HuH-7 (cell line): Measurements from ENCODE around the gene EVC2.
A peak's percentile ranks its signal among the peaks of the same experiment; 100 is the strongest.

Experiments used
- DNase-seq: peaks from one replicate; pipeline ENCODE4 v3.0.0; 2011; ENCODE audit warnings: low spot score

Gene EVC2

DNA sequence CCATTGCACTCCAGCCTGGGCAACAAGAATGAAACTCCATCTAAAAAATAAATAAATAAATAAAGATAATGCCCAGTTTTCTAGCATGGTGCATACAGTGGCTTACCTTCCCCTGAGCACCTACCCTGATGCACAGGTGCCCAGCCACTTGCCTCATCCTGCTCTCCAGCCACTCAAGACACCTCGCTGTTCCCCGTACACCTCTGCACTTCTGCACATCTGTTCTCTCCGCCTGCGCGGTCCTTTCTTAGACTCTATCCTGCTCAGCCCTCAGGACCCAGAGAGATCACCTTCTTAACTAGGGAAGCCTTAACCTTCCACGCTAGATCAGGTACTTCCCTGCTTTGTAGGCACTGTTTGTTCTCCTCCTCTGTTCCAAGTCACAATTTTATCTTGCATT is 5.5 kb upstream of the EVC2 start:
- DNase-seq = no peak

- DNase-seq = no peak
Observed at GRCh38 chr4:5712931-5713330, 4.6 kb upstream of the EVC2 start.

DNA sequence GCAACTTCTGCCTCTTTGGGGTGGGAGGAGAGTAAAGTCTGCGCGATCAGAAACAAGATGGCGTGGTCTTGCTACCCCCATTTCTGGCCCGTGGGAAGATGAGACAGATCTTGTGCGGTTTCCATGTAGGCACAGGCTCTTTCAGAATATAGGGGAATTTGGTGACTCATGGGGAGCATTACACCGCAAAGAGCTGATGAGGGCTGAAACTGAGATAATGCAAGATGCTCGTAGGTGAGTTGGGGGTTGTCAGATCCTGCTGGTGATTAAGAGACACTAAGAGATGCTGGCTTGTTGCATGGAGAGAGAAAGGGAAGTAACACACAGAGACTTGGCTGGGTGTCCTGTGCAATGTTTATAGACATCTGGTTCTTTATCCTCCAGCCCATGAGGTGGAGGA is 4.2 kb upstream of the EVC2 start:
- no peak for DNase-seq

- no peak for DNase-seq
Observed at GRCh38 chr4:5711479-5712184, 3.3 kb upstream of the EVC2 start.

DNA sequence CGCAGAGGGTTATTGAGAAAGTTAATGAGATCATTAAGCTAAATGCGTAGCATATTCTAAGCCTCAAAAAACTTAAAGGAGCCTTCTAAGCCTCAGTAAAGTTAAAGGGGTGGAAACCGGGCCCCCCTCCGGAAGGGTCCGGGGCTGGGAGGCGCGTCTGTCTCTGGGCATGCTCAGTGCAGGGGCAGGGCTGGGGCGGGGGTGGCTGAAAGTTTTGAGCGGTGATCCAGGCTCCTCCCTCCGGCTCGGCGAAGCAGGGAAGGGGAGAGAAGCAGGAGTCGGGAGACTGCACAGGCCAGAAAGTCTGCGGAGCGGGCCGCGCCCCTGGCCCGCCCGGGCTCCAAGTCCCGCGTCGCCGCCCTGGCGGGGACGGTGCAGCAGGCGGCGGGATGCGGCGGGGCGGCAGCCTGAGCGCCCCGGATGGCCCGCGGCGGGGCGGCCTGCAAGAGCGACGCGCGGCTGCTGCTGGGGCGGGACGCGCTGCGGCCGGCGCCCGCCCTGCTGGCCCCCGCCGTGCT is 2.7 kb upstream of the EVC2 start, which contains the start of gene EVC:
EVC (plus strand) TSS at position 241 of the 518 bp plus-strand sequence; CDS start at position 421, 180 bp downstream.
- DNase-seq = peak; percentile 23

- DNase-seq = peak; percentile 31
Observed at GRCh38 chr4:5710065-5710960, 2.0 kb upstream of the EVC2 start.

DNA sequence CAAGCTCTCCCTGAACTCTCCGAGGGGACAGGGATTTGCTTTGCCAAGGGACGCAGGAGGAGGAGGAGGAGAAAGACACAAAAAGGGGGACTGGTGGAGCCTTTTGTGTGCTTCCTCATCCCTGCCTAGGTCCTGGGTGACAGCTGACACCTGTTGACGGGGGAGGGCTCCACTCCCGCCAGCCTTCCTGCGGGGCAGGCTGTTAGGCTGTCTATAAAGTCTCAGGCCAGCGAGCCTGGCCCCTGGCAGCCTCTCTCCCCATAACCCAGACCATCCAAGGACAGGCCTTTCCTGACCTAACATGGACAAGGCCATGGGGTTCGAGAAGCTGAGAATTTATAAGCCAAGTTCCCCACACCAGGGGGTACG is 832 bp upstream of the EVC2 start:
- DNase-seq = no peak

- no peak for DNase-seq
Observed at GRCh38 chr4:5707778-5708448, 446 bp downstream of the EVC2 start.

DNA sequence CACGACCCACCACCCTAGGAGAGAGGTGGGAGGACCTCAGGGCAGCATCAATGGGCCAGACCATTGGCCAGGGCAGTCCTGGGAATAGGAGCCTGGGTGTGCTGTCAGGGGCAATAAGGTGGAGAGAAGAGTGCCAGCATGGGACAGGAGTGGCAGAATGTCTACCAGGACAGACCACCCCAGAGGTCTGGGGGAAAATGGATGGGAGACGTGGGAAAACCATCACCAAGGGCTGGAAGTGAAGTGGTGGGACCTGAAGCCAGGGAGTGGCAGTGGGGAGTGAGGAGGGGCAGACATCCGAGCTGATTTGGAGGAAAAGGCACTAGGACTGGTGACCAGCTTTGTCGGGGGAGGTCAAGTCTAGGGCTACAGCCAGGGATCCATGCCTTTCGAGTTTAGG is 993 bp downstream of the EVC2 start:
- no peak for DNase-seq

GRCh38 chr4:5706486-5707290 is 1.7 kb downstream of the EVC2 start:
- no peak for DNase-seq

DNA sequence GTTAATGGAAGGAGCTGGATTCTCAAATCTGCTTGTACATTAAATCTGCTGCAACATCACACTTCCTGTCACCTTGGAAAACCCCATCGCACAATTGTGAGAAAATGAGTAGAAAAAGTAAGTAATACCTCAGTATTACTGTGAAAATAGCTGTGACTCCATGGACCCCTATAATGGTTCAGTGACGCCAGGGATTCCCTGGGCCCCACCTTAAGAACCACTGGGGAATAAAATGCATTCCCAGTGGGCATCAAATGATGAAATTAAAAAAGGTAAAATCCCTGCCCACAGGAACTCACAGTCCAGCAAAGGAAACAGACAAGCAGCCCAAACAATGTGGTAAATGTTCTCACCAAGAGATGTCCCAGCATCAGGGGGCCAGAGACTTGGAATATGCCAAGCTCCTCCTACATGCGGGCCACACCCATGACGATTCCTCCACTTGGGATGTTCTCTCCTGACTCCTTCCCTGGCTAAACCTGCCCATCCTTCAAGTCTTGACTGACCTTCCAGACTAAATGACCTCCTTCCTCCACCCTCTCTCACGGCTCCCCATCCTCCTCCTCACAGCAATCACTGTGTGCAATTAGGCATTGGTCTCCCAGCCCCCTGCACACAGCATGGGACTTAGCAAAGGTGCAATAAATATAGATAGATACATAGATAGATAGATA is 2.6 kb downstream of the EVC2 start:
- no peak for DNase-seq

DNA sequence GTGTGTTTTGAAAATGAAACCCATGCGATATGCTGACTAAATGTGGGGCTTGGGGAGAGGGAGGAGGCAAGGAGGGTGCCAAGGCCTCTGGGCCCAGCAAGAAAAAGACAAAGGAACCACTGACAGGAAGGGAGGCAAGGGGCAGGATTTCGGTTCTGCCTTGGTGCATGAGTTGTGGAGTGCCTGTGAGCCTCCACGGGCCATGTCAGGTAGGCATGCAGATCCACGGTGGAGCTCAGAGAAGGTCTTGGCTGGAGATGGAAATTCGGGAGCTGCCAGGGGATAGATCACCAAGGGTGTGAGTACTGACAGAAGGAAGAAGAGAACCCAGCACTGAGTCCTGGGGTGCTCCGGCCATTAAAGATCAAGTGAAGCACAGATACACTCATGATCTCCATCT is 4.1 kb downstream of the EVC2 start:
- no peak for DNase-seq

GRCh38 chr4:5703831-5704230 is 4.5 kb downstream of the EVC2 start:
- DNase-seq = no peak

DNA sequence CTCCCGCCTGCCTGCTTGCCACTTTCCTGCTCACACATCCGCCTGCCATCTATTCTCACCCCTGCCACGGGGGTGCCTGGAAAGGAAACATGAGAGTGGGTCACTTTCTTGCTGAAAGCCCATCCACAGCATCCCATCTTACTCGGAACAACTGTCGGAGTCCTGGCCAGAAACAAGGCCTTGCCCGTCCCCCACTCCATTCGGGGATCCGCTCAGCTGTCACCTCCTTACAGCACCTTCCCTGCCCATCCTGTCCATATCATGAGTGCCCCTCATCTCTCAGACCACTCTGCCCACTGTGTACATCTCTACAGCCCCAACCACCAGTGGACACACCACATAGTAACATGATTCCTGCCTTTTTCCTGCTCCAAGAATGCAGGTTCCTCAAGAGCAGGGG is 6.4 kb downstream of the EVC2 start:
- DNase-seq = no peak

GRCh38 chr4:5700459-5700858 is 7.9 kb downstream of the EVC2 start:
- no peak for DNase-seq

- DNase-seq = no peak
Observed at GRCh38 chr4:5696341-5696740, 12.0 kb downstream of the EVC2 start.

- DNase-seq = no peak
Observed at GRCh38 chr4:5693871-5694270, 14.5 kb downstream of the EVC2 start.

DNA sequence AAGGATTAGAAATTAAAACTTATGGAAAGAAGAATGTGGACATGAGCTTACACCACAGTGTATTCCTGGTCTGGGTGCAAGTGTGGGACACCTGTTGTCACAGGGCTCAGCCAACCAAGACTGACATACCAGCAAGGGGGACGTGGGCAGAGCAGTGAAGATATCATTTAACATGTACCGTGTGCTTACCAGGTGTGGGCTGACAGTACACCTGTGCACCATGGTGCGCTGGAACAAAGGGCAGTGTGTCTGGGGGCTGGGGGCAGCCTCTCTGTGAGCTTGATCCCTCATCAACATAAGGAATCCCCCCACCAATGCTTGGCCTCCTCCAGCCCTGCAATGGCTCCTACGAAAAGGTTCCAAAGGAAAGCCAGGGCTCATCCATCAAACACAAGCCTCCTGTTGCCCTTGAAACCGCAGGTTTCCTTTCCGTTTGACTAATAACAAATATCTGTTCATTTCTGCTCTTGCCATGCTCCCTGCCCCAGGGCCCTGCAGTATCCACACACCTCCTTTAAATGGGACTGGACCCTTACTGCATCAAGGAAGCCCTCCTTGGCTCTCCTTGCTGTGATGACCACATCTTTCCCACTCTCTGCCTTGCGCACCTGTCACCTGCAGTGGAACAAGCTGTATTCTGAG is 16.7 kb downstream of the EVC2 start:
- DNase-seq = no peak

DNA sequence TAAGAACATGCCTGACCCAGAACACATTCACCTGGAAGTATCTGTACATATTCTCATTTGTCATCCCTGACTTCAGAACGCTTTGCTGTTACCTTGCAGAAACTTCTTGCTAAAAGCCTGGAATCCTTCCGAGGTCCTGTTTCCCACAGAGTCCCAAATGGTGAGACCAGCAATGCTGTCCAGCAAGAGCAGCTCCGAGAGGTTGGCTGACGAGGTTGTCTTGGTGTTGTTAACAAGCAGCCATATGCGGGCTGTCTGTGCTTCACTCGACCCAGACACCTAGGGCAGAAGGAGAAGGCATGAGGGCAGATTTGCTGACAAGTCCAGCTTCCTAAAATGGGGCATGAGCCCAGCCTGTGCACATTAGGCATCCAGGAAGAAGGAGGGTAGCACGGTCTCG is 19.3 kb downstream of the EVC2 start:
- DNase-seq = no peak

- DNase-seq = no peak
Observed at GRCh38 chr4:5686338-5686737, 22.0 kb downstream of the EVC2 start.

DNA sequence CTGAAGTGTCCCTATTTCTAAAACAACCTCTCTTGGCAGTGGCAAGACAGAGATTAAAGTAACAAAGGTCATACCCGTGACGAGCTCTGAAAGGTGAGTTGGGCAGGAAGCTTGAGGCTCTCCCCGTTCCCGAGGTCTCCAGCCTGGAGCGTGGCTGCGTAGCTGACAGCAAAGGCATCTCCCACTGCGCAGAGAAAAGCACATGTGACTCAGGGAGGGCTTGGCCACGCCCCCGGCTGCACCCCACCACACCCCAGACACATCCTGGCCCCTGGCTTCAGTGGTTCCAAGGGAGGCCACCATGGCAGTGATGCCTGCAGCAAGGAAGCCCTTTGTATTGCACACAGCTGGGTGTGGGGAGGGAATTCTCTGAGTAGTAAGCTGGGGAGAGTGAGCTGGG is 23.1 kb downstream of the EVC2 start:
- no peak for DNase-seq
